SK-N-SH treated with all-trans-retinoic acid at 6 μM for 48 hours (cell line): Measurements from ENCODE around the gene TSHZ2.

ENCODE experiments used
- ATAC-seq: fragments of 200-7000 bp; cut with Tn5 transposase; 3 replicates; pipeline ENCODE4 v1.9.1; 2020; ENCODE audit warnings: mild to moderate bottlenecking, moderate library complexity
- ARNTL ChIP-seq: fragments of 450-650 bp; formaldehyde crosslinking; IDR thresholded peaks from 2 replicates; pipeline ENCODE4 v1.5.0; 2020; ENCODE audit warnings: low read depth, mild to moderate bottlenecking, moderate library complexity, borderline replicate concordance
- BACH2 ChIP-seq: fragments of 250-450 bp; sonication (Bioruptor Pico); IDR thresholded peaks from 2 replicates; pipeline ENCODE4 v1.9.0; 2021; ENCODE audit warnings: mild to moderate bottlenecking, borderline replicate concordance
- CSDC2 ChIP-seq: fragments of 250-450 bp; sonication (Bioruptor Pico); IDR thresholded peaks from 2 replicates; pipeline ENCODE4 v1.5.0; 2020; ENCODE audit warnings: mild to moderate bottlenecking, moderate library complexity
- ESRRG ChIP-seq: fragments of 250-450 bp; sonication (Bioruptor Pico); IDR thresholded peaks from 2 replicates; pipeline ENCODE4 v1.6.1; 2021; ENCODE audit warnings: mild to moderate bottlenecking
- GLIS3 ChIP-seq: fragments of 250-450 bp; sonication (Bioruptor Pico); IDR thresholded peaks from 2 replicates; pipeline ENCODE4 v1.5.0; 2020; ENCODE audit warnings: mild to moderate bottlenecking, moderate library complexity
- ISL1 ChIP-seq: fragments of 250-450 bp; sonication (Bioruptor Pico); IDR thresholded peaks from 2 replicates; pipeline ENCODE4 v2.1.2; 2022; ENCODE audit warnings: mild to moderate bottlenecking, moderate library complexity
- OSR1 ChIP-seq: fragments of 250-450 bp; sonication (Bioruptor Pico); IDR thresholded peaks from 2 replicates; pipeline ENCODE4 v1.8.0; 2022; ENCODE audit warnings: moderate library complexity, mild to moderate bottlenecking, inconsistent platforms
- PPARA ChIP-seq: fragments of 250-450 bp; sonication (Bioruptor Pico); IDR thresholded peaks from 2 replicates; pipeline ENCODE4 v1.5.0; 2020; ENCODE audit warnings: mild to moderate bottlenecking, borderline replicate concordance
- RARB ChIP-seq: fragments of 250-450 bp; sonication (Bioruptor Pico); IDR thresholded peaks from 2 replicates; pipeline ENCODE4 v1.8.0; 2021; ENCODE audit warnings: mild to moderate bottlenecking, moderate library complexity
- TCF4 ChIP-seq: fragments of 250-450 bp; sonication (Bioruptor Pico); IDR thresholded peaks from 2 replicates; pipeline ENCODE4 v1.8.0; 2021; ENCODE audit warnings: mild to moderate bottlenecking, moderate library complexity, borderline replicate concordance
- ZC3H10 ChIP-seq: fragments of 250-450 bp; sonication (Bioruptor Pico); IDR thresholded peaks from 2 replicates; pipeline ENCODE4 v1.5.1; 2021; ENCODE audit warnings: mild to moderate bottlenecking, moderate library complexity
- ZFP3 ChIP-seq: fragments of 250-450 bp; sonication (Bioruptor Pico); IDR thresholded peaks from 2 replicates; pipeline ENCODE4 v1.5.0; 2020; ENCODE audit warnings: mild to moderate bottlenecking, moderate library complexity
- ZFP30 ChIP-seq: fragments of 450-650 bp; formaldehyde crosslinking; IDR thresholded peaks from 2 replicates; pipeline ENCODE4 v1.5.0; 2022; ENCODE audit warnings: mild to moderate bottlenecking, moderate library complexity
- ZNF565 ChIP-seq: fragments of 450-650 bp; formaldehyde crosslinking; conservative IDR thresholded peaks from 2 replicates; pipeline ENCODE4 v1.5.0; 2020; ENCODE audit warnings: low read depth, mild to moderate bottlenecking, moderate library complexity
- ZNF70 ChIP-seq: fragments of 450-650 bp; formaldehyde crosslinking; IDR thresholded peaks from 2 replicates; pipeline ENCODE4 v1.5.0; 2020; ENCODE audit warnings: mild to moderate bottlenecking, moderate library complexity
- ZNF8 ChIP-seq: fragments of 450-650 bp; formaldehyde crosslinking; IDR thresholded peaks from 2 replicates; pipeline ENCODE4 v1.5.0; 2020; ENCODE audit warnings: mild to moderate bottlenecking, moderate library complexity
- TF ChIP-seq, protein P1 (sequence below): fragments of 250-450 bp; sonication (Bioruptor Pico); IDR thresholded peaks from 2 replicates; pipeline ENCODE4 v1.5.0; 2020; ENCODE audit warnings: mild to moderate bottlenecking, moderate library complexity
- TF ChIP-seq, protein P2 (sequence below): fragments of 250-450 bp; sonication (Bioruptor Pico); IDR thresholded peaks from 2 replicates; pipeline ENCODE4 v1.5.1; 2020; ENCODE audit warnings: low read depth, mild to moderate bottlenecking, moderate library complexity
- TF ChIP-seq, protein P3 (sequence below): fragments of 250-450 bp; sonication (Bioruptor Pico); IDR thresholded peaks from 2 replicates; pipeline ENCODE4 v1.8.0; 2020; ENCODE audit warnings: mild to moderate bottlenecking, moderate library complexity, borderline replicate concordance

The TSHZ2 gene

DNA sequence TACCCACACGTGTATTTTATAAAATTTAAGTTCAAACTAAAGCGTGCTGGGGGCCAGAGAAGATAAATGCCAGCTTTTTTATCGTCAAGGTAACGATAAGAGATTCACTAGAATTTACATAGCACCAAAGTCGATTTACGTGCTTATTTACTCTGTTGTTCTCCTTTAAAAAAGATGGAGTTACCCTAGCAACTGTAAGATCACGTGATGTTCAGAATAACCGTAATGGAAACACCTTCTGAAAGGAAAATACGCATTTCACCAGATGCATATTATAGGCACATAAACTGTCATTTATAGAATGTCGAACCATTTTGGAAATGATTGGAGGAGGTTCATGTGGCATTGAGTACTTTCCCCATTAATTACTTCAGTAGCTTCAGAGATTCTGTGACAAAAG, 207.6 kb downstream of the TSHZ2 start (continued):
- TF ChIP-seq, protein P1, sequence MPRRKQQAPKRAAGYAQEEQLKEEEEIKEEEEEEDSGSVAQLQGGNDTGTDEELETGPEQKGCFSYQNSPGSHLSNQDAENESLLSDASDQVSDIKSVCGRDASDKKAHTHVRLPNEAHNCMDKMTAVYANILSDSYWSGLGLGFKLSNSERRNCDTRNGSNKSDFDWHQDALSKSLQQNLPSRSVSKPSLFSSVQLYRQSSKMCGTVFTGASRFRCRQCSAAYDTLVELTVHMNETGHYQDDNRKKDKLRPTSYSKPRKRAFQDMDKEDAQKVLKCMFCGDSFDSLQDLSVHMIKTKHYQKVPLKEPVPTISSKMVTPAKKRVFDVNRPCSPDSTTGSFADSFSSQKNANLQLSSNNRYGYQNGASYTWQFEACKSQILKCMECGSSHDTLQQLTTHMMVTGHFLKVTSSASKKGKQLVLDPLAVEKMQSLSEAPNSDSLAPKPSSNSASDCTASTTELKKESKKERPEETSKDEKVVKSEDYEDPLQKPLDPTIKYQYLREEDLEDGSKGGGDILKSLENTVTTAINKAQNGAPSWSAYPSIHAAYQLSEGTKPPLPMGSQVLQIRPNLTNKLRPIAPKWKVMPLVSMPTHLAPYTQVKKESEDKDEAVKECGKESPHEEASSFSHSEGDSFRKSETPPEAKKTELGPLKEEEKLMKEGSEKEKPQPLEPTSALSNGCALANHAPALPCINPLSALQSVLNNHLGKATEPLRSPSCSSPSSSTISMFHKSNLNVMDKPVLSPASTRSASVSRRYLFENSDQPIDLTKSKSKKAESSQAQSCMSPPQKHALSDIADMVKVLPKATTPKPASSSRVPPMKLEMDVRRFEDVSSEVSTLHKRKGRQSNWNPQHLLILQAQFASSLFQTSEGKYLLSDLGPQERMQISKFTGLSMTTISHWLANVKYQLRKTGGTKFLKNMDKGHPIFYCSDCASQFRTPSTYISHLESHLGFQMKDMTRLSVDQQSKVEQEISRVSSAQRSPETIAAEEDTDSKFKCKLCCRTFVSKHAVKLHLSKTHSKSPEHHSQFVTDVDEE (CRISPR knock-in tag): no peak
- no peak for TF ChIP-seq ZFP30 (CRISPR knock-in tag)
- TF ChIP-seq TCF4 (CRISPR knock-in tag): no peak
- TF ChIP-seq ZC3H10 (CRISPR knock-in tag): no peak
- no peak for TF ChIP-seq GLIS3 (CRISPR knock-in tag)
- TF ChIP-seq, all 23 proteins: peak for 0

DNA sequence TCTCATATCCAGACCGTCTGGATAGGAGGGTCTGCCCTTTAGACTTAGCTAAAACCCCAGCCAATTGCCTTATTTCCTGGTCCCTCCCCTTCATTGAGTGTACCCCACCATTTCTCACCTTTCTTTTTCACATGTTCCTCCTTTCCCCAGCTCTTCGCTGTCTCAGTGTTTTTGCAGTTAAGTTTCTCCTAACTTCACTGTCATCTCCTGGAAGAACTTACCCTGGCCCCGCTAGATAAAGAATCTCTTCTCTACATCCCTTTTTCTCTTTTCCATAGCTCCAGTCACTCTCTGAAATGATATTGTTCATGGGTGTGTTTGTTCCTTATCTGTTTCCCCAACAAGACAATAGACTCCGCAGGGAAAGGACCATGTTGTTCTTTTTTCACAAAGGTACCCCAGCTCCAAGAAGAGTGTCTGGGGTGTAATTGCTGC, 208.8 kb downstream of the TSHZ2 start:
- ATAC-seq: no peak
- TF ChIP-seq TCF4 (CRISPR knock-in tag) (no peak), ZFP30 (CRISPR knock-in tag) (no peak), ZNF565 (CRISPR knock-in tag) (no peak), ISL1 (CRISPR knock-in tag) (no peak), RARB (CRISPR knock-in tag) (no peak), OSR1 (no peak), ARNTL (CRISPR knock-in tag) (no peak), PPARA (no peak), GLIS3 (CRISPR knock-in tag) (no peak), ZNF70 (CRISPR knock-in tag) (no peak), ZFP3 (CRISPR knock-in tag) (no peak), ESRRG (CRISPR knock-in tag) (no peak), ZNF8 (CRISPR knock-in tag) (no peak)
- TF ChIP-seq, protein P2, sequence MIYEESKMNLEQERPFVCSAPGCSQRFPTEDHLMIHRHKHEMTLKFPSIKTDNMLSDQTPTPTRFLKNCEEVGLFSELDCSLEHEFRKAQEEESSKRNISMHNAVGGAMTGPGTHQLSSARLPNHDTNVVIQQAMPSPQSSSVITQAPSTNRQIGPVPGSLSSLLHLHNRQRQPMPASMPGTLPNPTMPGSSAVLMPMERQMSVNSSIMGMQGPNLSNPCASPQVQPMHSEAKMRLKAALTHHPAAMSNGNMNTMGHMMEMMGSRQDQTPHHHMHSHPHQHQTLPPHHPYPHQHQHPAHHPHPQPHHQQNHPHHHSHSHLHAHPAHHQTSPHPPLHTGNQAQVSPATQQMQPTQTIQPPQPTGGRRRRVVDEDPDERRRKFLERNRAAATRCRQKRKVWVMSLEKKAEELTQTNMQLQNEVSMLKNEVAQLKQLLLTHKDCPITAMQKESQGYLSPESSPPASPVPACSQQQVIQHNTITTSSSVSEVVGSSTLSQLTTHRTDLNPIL (CRISPR knock-in tag): no peak
- TF ChIP-seq, protein P3, sequence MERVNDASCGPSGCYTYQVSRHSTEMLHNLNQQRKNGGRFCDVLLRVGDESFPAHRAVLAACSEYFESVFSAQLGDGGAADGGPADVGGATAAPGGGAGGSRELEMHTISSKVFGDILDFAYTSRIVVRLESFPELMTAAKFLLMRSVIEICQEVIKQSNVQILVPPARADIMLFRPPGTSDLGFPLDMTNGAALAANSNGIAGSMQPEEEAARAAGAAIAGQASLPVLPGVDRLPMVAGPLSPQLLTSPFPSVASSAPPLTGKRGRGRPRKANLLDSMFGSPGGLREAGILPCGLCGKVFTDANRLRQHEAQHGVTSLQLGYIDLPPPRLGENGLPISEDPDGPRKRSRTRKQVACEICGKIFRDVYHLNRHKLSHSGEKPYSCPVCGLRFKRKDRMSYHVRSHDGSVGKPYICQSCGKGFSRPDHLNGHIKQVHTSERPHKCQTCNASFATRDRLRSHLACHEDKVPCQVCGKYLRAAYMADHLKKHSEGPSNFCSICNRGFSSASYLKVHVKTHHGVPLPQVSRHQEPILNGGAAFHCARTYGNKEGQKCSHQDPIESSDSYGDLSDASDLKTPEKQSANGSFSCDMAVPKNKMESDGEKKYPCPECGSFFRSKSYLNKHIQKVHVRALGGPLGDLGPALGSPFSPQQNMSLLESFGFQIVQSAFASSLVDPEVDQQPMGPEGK: no peak
- TF ChIP-seq, protein P1 (CRISPR knock-in tag): no peak

DNA sequence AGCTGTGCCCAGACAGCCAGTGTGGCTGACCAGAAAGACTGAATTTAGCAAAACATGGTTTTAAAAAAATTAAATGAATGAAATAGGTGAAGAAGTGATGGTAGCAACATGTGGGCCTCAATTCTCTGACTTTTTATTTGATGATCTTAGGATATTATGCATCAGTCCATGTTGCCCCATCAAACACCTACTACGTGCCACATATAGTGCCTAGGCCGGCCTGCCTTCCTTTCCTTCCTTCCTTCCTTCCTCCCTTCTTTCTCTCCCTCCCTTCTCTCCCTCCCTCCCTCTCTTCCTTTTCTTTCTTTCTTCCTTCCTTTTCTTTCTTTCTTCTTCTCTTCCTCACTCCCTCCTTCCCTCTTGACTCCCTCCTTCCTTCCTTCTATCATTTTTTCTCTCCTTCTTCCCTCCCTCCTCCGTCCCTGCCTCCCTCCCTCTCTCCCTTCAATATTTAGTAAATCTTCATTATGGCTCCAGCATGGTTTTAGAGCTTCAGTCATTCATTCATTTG, 209.8 kb downstream of the TSHZ2 start:
- TF ChIP-seq ZC3H10 (CRISPR knock-in tag) (no peak), ZFP3 (CRISPR knock-in tag) (no peak), ARNTL (CRISPR knock-in tag) (no peak), GLIS3 (CRISPR knock-in tag) (no peak), ZNF70 (CRISPR knock-in tag) (no peak), PPARA (no peak), BACH2 (CRISPR knock-in tag) (no peak), CSDC2 (no peak)
- TF ChIP-seq, protein P1 (CRISPR knock-in tag): no peak
- TF ChIP-seq, protein P3: no peak
- no peak for ATAC-seq
